ENCODE results near the gene PNLDC1. TPM values are rescaled to one million over a fixed set of nuclear protein-coding genes. Genes with fewer than 3 reads are reported as not detected.
"Not testable (repeated sequence)": the region's sequence is repeated elsewhere in the genome, so short reads cannot be mapped to it uniquely, and the experiment has no call there.

The PNLDC1 gene
- total RNA-seq, 1 donor from 2014 or later = not detected

- DNase-seq (ENCODE audit: low read depth) = no peak
Observed at GRCh38 chr6:159844737-159845645, 44.9 kb downstream of the PNLDC1 start.

DNA sequence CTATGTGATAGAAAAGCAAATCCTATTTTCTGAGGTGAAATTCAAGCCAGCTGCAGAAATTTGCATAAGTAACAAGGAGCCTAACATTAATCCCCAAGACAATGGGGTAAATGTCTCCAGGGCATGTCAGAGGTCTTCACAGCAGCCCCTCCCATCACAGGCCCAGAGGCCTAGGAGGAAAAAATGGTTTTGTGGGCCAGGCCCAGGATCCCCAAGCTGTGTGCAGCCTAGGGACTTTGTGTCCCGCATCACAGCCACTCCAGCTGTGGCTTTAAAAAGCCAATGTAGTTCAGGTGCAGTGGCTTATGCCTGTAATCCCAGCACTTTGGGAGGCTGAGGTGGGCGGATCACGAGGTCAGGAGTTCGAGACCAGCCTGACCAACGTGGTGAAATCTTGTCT, 48.5 kb downstream of the PNLDC1 start:
- DNase-seq (ENCODE audit: low read depth) = not testable (repeated sequence)

DNA sequence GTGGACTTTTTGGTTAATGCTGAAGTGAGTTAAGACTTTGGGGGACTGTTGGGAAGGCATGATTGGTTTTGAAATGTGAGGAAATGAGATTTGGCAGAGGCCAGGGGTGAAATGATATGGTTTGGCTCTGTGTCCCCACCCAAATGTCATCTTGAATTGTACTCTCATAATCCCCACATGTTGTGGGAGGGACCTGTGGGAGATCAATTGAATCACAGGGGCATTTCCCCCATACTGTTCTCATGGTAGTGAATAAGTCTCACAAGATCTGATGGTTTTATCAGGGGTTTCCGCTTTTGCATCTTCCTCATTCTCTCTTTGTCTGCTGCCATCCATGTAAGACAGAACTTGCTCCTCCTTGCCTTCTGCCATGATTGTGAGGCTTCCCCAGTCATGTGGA, 49.8 kb downstream of the PNLDC1 start:
- not testable (repeated sequence) for DNase-seq (ENCODE audit: low read depth)

- no peak for DNase-seq (ENCODE audit: low read depth)
Observed at GRCh38 chr6:159852877-159853276, 52.8 kb downstream of the PNLDC1 start.

DNA sequence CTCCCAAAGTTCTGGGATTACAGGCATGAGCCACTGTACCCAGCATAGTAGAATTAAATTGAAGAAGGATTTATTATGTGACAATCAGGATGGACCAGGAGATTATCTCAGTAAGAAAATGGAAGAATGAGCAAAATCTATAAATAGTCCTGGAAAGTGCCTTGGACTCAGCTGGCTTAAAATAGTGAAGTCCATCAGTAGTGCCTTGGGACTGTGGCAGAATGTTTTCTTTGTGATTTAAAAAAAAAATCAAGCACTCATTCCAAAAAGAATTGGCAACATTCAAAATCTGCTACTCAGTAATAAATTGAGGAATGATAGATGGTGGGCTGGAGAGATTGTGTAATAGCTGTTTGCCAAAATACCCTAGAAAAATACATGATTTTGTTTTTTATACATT, 53.7 kb downstream of the PNLDC1 start:
- no peak for DNase-seq (ENCODE audit: low read depth)

GRCh38 chr6:159854959-159855358, 54.9 kb downstream of the PNLDC1 start:
- DNase-seq (ENCODE audit: low read depth) = no peak

DNA sequence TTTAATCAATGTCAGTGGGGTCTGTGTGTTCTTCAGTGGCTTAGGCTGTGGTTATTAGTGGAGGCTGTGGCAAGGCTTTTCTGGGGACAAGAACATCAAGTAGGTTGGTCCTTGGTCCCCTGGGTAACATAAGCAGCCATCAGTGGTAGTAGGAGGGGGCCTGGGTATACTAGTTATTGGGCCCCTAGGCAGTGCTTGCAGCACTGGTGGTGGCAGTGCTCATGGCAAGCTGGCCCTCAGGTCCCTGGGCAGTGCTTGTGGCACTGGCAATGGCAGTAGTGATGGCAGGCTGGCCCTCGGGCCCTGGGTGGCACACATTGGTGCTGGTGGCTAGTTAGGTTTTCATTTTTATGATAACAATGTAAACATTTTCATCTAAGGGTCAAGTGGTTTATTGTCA, 58.2 kb downstream of the PNLDC1 start:
- DNase-seq (ENCODE audit: low read depth) = no peak

GRCh38 chr6:159860482-159860881, 60.4 kb downstream of the PNLDC1 start:
- no peak for DNase-seq (ENCODE audit: low read depth)

- DNase-seq (ENCODE audit: low read depth) = no peak
Observed at GRCh38 chr6:159862103-159862502, 62.0 kb downstream of the PNLDC1 start.

DNA sequence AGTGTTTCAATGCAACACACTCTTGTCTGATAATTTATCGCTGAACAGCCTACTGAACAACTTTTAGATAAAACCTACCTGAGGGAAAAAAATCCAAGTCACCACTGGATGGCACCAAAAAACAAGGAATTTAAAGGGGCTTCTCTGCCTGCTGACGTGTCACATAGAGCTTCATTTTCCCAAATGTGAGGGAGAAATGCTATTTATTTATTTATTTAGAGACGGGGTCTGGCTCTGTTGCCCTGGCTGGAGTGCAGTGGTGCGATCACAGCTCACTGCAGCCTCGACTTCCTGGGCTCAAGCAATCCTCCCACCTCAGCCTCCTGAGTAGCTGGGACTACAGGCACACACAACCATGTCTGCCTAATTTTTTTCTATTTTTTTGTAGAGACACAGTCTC, 63.3 kb downstream of the PNLDC1 start:
- DNase-seq (ENCODE audit: low read depth) = peak; percentile 79

- DNase-seq (ENCODE audit: low read depth) = no peak
Observed at GRCh38 chr6:159865226-159865920, 65.3 kb downstream of the PNLDC1 start.

DNA sequence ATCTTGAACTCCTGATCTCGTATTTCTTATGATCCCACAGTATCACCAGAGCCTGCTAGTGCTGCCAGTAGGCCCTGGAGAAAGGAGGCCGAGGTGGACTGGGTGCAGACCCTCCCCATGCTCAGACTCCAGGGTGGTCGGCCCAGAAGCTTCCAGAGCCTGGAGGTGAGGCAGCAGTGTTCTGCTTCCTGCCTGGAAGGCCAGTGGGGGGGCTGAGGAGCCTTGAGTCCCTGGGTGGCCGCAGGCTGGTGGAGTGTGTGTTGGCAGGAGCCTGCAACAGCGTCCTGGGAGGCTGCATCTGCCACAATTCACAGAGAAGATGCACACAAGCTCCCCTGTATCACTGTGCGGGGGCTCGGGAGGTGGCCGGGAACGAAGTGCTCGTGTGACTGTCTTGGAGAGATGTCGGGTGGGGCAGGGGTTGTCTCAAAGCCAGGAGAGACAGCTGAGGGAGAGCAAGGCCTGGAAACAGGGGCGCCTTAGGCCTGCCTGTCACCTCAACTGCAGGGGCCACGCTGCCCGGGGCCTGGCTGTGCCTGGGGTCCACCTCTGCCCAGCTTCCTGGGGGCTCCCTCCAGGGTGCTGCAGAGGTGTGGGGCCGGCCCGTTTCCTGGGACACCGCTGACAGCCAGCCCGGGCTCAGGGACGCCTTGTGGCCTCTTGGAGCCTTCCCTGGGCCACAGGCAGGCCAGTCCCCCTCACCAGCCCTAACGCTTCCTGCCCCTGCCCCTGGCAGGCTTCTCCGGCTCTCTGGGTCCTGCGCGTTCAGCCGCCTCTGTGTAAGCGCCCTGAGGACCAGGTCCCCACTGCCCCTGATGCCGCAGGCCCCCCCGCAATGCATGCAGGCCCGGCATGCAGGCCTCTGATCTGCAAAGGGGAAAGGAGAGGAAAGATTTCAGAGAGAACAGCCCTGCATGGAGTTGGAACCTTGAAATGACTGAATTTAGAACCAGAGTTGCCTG, 66.5 kb downstream of the PNLDC1 start:
- no peak for DNase-seq (ENCODE audit: low read depth)

Other genes with a start within 250 kb of the PNLDC1 start
- gene SOD2, start 107.0 kb upstream of the PNLDC1 start, total RNA-seq = 177 and 208 TPM in 2 replicates
- 64.8 and 68.4 TPM in 2 replicates for gene WTAP, start 72.8 kb upstream of the PNLDC1 start, total RNA-seq
- gene ACAT2, start 38.2 kb upstream of the PNLDC1 start, total RNA-seq = 13.9 and 27.0 TPM in 2 replicates
- gene TCP1, start 10.7 kb upstream of the PNLDC1 start, total RNA-seq = 224 and 282 TPM in 2 replicates
- gene MRPL18, start 9.8 kb upstream of the PNLDC1 start, total RNA-seq = 78.3 and 106 TPM in 2 replicates
- under 0.01 TPM in 1 of 2 replicates, not detected in the other for gene MAS1, start 90.7 kb downstream of the PNLDC1 start, total RNA-seq
- gene IGF2R, start 168.8 kb downstream of the PNLDC1 start, total RNA-seq = 81.3 and 85.3 TPM in 2 replicates